Stomach (tissue), 9 donors: Measurements from ENCODE around the gene PRTG. TPM values are rescaled to one million over a fixed set of nuclear protein-coding genes. Genes with fewer than 3 reads are reported as not detected.

ENCODE experiments used
- DNase-seq, 2 donors: peaks; one replicate each; pipeline versions ENCODE4 v3.0.0 to v3.0.0-alpha.2; 2013 to 2019
- H3K27ac ChIP-seq, 5 donors: fragments of 200-600 bp in 4 of 5; sonication (generic) in 4 of 5; one replicate each; pipeline ENCODE4 v1.5.1; 2013 to 2019; ENCODE audit warnings: mild to moderate bottlenecking in 1 of 5, moderate library complexity in 1 of 5
- H3K27me3 ChIP-seq, 3 donors: fragments of 200-600 bp; sonication (generic); one replicate each; pipeline ENCODE4 v1.5.1; 2017 to 2019; ENCODE audit warnings: mixed run types in 1 of 3
- H3K36me3 ChIP-seq, 4 donors: fragments of 200-600 bp; sonication (generic); 1 replicate in 3 of 4; 2 replicates in 1 of 4; pipeline ENCODE4 v1.5.1; 2016 to 2019
- H3K4me1 ChIP-seq, 4 donors: fragments of 200-600 bp; sonication (generic); one replicate each; pipeline ENCODE4 v1.5.1; 2016 to 2019
- H3K4me3 ChIP-seq, 4 donors: fragments of 200-600 bp; sonication (generic) in 3 of 4; one replicate each; pipeline ENCODE4 v1.5.1; 2016 to 2019; ENCODE audit warnings: mild to moderate bottlenecking in 1 of 4
- H3K9me3 ChIP-seq, 4 donors: fragments of 200-600 bp; sonication (generic); one replicate each; pipeline ENCODE4 v1.5.1; 2016 to 2019
- CTCF ChIP-seq, 7 experiments: fragments of 450-650 bp in 4 of 7; fragments of 200-600 bp in 3 of 7; sonication (generic) in 3 of 7; IDR thresholded peaks; one replicate each; pipeline ENCODE4 v1.5.1; 2016 to 2019; ENCODE audit warnings: antibody characterized with exemption in 7 of 7, control low read depth in 2 of 7, mild to moderate bottlenecking in 1 of 7
- EP300 ChIP-seq: sonication (generic); formaldehyde crosslinking; IDR thresholded peaks from one replicate; pipeline ENCODE4 v1.6.1; 2017; ENCODE audit warnings: antibody characterized with exemption
- POLR2A ChIP-seq, 4 donors: fragments of 450-650 bp; IDR thresholded peaks; one replicate each; pipeline ENCODE4 v1.6.1; 2016; ENCODE audit warnings: antibody characterized with exemption in 4 of 4, control low read depth in 2 of 4, mild to moderate bottlenecking in 1 of 4, moderate library complexity in 1 of 4
- POLR2AphosphoS5 ChIP-seq, 3 donors: sonication (generic); formaldehyde crosslinking; IDR thresholded peaks; one replicate each; pipeline ENCODE4 v1.6.1; 2016; ENCODE audit warnings: antibody characterized with exemption in 3 of 3
- WGBS, 5 donors: extraction: QIAGEN DNeasy Blood & Tissue Kit in 3 of 5; methylation state at CpG; one replicate each; pipeline versions ENCODE4 v1.1.5 to v1.1.7; 2013 to 2018; 5-methylcytosine and 5-hydroxymethylcytosine counted together
- intact Hi-C: fragments of 100-400 bp; cut with DNase I; formaldehyde crosslinking; loops from one replicate; pipeline ENCODE4 v1.15.1; 2023; ENCODE audit warnings: low total_unique reads
- polyA plus RNA-seq, 3 donors: library from polyadenylated mRNA; stranded (reverse); fragments of 200-250 nt; gene quantifications; one replicate each; pipeline ENCODE4 v1.2.3, GENCODE V29; 2013
- total RNA-seq, 5 donors: library from RNA; depleted of rRNA; stranded (reverse); fragments of >200 nt; gene quantifications; one replicate each; pipeline versions ENCODE4 v1.1.0 to v1.2.3, GENCODE V29; 2014 to 2016
- donor health status: healthy with polysubstance abuse.
- donor health status: Bipolar disorder and iron deficiency.
- donor health status: healthy.

PRTG gene
- total and polyA plus RNA-seq, 8 donors, result under 0.01 to 12.3 (median 0.63) TPM; not detected in 2

DNA sequence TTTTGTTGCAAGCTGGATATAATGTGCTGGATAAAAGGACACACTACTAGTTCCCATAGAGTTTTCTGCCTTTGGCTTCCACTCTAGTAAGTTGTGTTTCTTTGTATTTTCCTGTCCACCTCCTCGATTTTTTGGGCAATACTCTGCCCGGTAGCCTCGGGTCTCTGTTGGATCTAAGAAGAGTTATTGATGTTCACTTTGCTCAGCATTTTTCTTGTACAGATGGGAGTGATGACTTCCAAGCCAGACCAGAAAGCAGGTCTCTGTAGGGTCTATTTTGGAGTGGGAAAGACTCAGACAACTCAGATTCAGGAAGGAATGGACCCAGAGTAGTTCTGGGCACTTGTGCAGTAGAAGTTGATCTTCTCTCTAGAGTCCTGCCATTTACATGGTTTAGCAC, 36.0 kb upstream of the PRTG start:
- WGBS, 5 donors, result 80 to 90% (median 84%) methylated on average over 3 of the region's 3 CpGs
- intact Hi-C loops, result no loop called here
- TF ChIP-seq POLR2A (IDR thresholded peaks at IDR 0.05) (no peak), CTCF (IDR thresholded peaks at IDR 0.05) (no peak), EP300 (no peak), POLR2AphosphoS5 (IDR thresholded peaks at IDR 0.05) (no peak)

DNA sequence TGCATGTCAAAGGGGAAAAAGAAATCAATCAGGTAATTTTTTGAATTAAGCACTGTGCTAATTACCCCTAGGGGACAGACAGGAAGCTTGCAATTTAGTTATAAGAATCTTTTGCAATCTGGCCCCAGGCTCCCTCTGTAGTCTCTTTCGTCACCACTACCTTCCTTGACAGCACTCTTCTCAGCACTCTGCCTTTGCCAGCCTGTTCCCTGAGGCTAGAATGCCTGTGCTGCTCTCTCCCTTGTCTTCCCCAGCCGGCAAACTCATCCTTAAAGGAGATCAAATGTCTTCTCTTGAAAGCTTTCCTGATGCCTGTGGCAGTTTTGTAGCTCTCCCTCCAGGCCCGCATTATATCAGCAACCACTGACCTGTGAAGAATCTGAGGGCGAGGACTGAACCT, 32.4 kb upstream of the PRTG start:
- no peaks in the 10 kb centered on the region for H3K9me3 ChIP-seq
- WGBS, 5 donors, result 74 to 81% (median 75%) methylated on average over 4 of the region's 4 CpGs
- H3K4me3 ChIP-seq, result no peak overlapping the region
- H3K4me1 ChIP-seq, result no peaks in the 10 kb centered on the region
- TF ChIP-seq POLR2AphosphoS5 (IDR thresholded peaks at IDR 0.05), result no peak
- no peak for TF ChIP-seq POLR2A (IDR thresholded peaks at IDR 0.05)
- TF ChIP-seq CTCF (IDR thresholded peaks at IDR 0.05), result no peak
- no peak for TF ChIP-seq EP300
- no peak overlapping the region for H3K27ac ChIP-seq
- peaks cover 0 to 10% (median 0%) of the 10 kb centered on the region in 3 donors for H3K27me3 ChIP-seq
- DNase-seq, result no peak
- H3K36me3 ChIP-seq, result no peaks in the 10 kb centered on the region
- intact Hi-C loops, result no loop called here

More for the DNA sequence above, 36.0 kb upstream of the PRTG start:
- Histone ChIP-seq H3K27me3 (peaks cover 0 to 10% (median 0%) of the 10 kb centered on the region in 3 donors), H3K27ac (no peak overlapping the region), H3K4me1 (no peaks in the 10 kb centered on the region), H3K4me3 (no peak overlapping the region), H3K9me3 (peaks cover 0 to 5% (median 0%) of the 10 kb centered on the region in 4 donors), H3K36me3 (no peaks in the 10 kb centered on the region)
- no peak for DNase-seq

GRCh38 chr15:55774113-55774970, 31.4 kb upstream of the PRTG start:
- intact Hi-C loops, result no loop called here

DNA sequence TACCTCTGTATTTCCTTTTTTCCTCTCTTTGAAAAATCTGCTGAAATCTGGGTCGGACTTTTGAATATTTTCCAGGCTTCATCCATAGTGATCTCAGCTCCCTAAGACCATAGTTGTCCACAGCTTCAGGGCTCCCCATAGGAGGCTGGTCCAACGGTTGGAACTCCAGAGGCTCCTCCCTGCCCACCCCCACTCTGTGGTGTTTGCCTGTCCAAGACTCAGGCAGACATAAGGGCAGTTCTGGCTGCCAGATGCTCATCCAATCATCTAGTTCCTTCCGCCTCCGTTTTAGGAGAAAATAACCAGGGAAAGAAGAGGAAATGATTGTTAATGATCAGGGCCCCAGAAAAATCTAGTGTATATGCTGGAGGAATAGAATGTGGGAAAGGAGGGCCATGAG, 27.9 kb upstream of the PRTG start:
- WGBS, 5 donors, result 46 to 61% (median 53%) methylated on average over 4 of the region's 4 CpGs
- intact Hi-C loops, result no loop called here
- no peak overlapping the region for H3K4me3 ChIP-seq
- H3K27me3 ChIP-seq, result no peaks in the 10 kb centered on the region
- H3K27ac ChIP-seq, result no peak overlapping the region
- no peaks in the 10 kb centered on the region for H3K4me1 ChIP-seq
- peak in 1 of 2 donors; percentile 30 for DNase-seq
- H3K9me3 ChIP-seq, result no peaks in the 10 kb centered on the region
- TF ChIP-seq POLR2AphosphoS5 (IDR thresholded peaks at IDR 0.05) (no peak), CTCF (IDR thresholded peaks at IDR 0.05) (no peak), POLR2A (IDR thresholded peaks at IDR 0.05) (no peak), EP300 (no peak)
- no peaks in the 10 kb centered on the region for H3K36me3 ChIP-seq

More at GRCh38 chr15:55774113-55774970, 31.4 kb upstream of the PRTG start:
- WGBS, 5 donors, result 52 to 70% (median 54%) methylated on average over 9 of the region's 9 CpGs
- no peaks in the 10 kb centered on the region for H3K4me1 ChIP-seq
- no peaks in the 10 kb centered on the region for H3K36me3 ChIP-seq
- no peaks in the 10 kb centered on the region for H3K9me3 ChIP-seq
- peaks cover 0 to 6% (median 0%) of the 10 kb centered on the region in 3 donors for H3K27me3 ChIP-seq
- no peak overlapping the region for H3K4me3 ChIP-seq
- H3K27ac ChIP-seq, result no peak overlapping the region
- no peak for TF ChIP-seq EP300
- TF ChIP-seq CTCF (IDR thresholded peaks at IDR 0.05), result peak in 5 of 7 experiments; percentile 18 to 52 (median 41)
- no peak for TF ChIP-seq POLR2A (IDR thresholded peaks at IDR 0.05)
- TF ChIP-seq POLR2AphosphoS5 (IDR thresholded peaks at IDR 0.05), result no peak
- DNase-seq, result peak; percentile 29 to 51
